Upper lobe of left lung (tissue), 6 donors: ENCODE results near the gene IMMP2L. TPM values are rescaled to one million over a fixed set of nuclear protein-coding genes. Genes with fewer than 3 reads are reported as not detected.

Experiments used
- ATAC-seq, 2 donors: fragments of 200-7000 bp; cut with Tn5 transposase; one replicate each; pipeline ENCODE4 v1.9.1; 2022; ENCODE audit warnings: mild to moderate bottlenecking in 2 of 2, moderate library complexity in 2 of 2; ENCODE audit not compliant: low FRiP score in 2 of 2
- DNase-seq, 2 donors: peaks; one replicate each; pipeline ENCODE4 v3.0.0-alpha.2; 2019 to 2020
- H3K27ac ChIP-seq, 4 donors: fragments of 200-600 bp; sonication (generic); one replicate each; pipeline ENCODE4 v1.5.1; 2016 to 2019
- H3K27me3 ChIP-seq, 4 donors: fragments of 200-600 bp; sonication (generic); one replicate each; pipeline ENCODE4 v1.5.1; 2017 to 2019
- H3K36me3 ChIP-seq, 4 donors: fragments of 200-600 bp; sonication (generic); one replicate each; pipeline ENCODE4 v1.5.1; 2016 to 2019
- H3K4me1 ChIP-seq, 4 donors: fragments of 200-600 bp; sonication (generic); one replicate each; pipeline ENCODE4 v1.5.1; 2018 to 2019
- H3K4me3 ChIP-seq, 4 donors: fragments of 200-600 bp; sonication (generic); one replicate each; pipeline ENCODE4 v1.5.1; 2017 to 2019; ENCODE audit warnings: mild to moderate bottlenecking in 2 of 4, moderate library complexity in 1 of 4
- H3K9me3 ChIP-seq, 4 donors: fragments of 200-600 bp; sonication (generic); one replicate each; pipeline ENCODE4 v1.5.1; 2018 to 2019
- CTCF ChIP-seq, 6 experiments: fragments of 450-650 bp in 4 of 6; fragments of 200-600 bp in 2 of 6; sonication (generic) in 2 of 6; IDR thresholded peaks; one replicate each; pipeline ENCODE4 v1.5.1; 2016 to 2019; ENCODE audit warnings: antibody characterized with exemption in 6 of 6
- EP300 ChIP-seq, 4 donors: sonication (generic); formaldehyde crosslinking; IDR thresholded peaks; one replicate each; pipeline ENCODE4 v1.5.1; 2017; ENCODE audit warnings: antibody characterized with exemption in 4 of 4, control low read depth in 2 of 4
- POLR2A ChIP-seq, 4 donors: fragments of 450-650 bp; IDR thresholded peaks; one replicate each; pipeline ENCODE4 v1.5.1; 2016 to 2017; ENCODE audit warnings: antibody characterized with exemption in 4 of 4, mild to moderate bottlenecking in 2 of 4
- POLR2AphosphoS5 ChIP-seq, 2 donors: sonication (generic); formaldehyde crosslinking; IDR thresholded peaks; one replicate each; pipeline ENCODE4 v1.5.1; 2017; ENCODE audit warnings: antibody characterized with exemption in 2 of 2
- WGBS, 2 donors: methylation state at CpG; one replicate each; pipeline ENCODE4 v1.1.5; 2017 to 2018; 5-methylcytosine and 5-hydroxymethylcytosine counted together
- total RNA-seq, 6 donors: library from RNA; depleted of rRNA in 4 of 6; stranded (reverse); fragments of >200 nt in 4 of 6; gene quantifications; one replicate each; pipeline versions ENCODE4 v1.1.0 to v1.2.1, GENCODE V29; 2016 to 2021
- donor health status: DM: no; HTN: no; CAD: no; lungs with moderate emphysema.
- donor health status: DM: no; HTN: yes; CAD: no; lungs with severe emphysema.

IMMP2L gene
- total RNA-seq, 6 donors from 2014 or later, result 7.1 to 17.5 (median 11.3) TPM

GRCh38 chr7:111010798-111011197, 551.5 kb downstream of the IMMP2L start:
- Histone ChIP-seq H3K27me3 (no peaks in the 10 kb centered on the region), H3K9me3 (no peaks in the 10 kb centered on the region), H3K4me3 (no peak overlapping the region), H3K36me3 (no peaks in the 10 kb centered on the region), H3K4me1 (peaks cover 0 to 18% (median 11%) of the 10 kb centered on the region in 4 donors), H3K27ac (no peak overlapping the region)
- ATAC-seq (no peak), DNase-seq (no peak)
- WGBS, 2 donors, result 87 to 91% methylated on average over 4 of the region's 4 CpGs
- TF ChIP-seq EP300 (IDR thresholded peaks at IDR 0.05) (no peak), POLR2AphosphoS5 (IDR thresholded peaks at IDR 0.05) (no peak), CTCF (IDR thresholded peaks at IDR 0.05) (no peak), POLR2A (IDR thresholded peaks at IDR 0.05) (no peak)

GRCh38 chr7:111009526-111010040, 552.7 kb downstream of the IMMP2L start:
- ATAC-seq, result no peak
- no peak for TF ChIP-seq CTCF (IDR thresholded peaks at IDR 0.05)
- TF ChIP-seq POLR2A (IDR thresholded peaks at IDR 0.05), result no peak
- TF ChIP-seq POLR2AphosphoS5 (IDR thresholded peaks at IDR 0.05), result no peak
- no peak for TF ChIP-seq EP300 (IDR thresholded peaks at IDR 0.05)
- H3K27ac ChIP-seq, result no peak overlapping the region
- H3K4me1 ChIP-seq, result peaks cover 0 to 18% (median 11%) of the 10 kb centered on the region in 4 donors
- no peak overlapping the region for H3K4me3 ChIP-seq
- 36 to 43% methylated on average over 1 of the region's 1 CpG for WGBS, 2 donors
- no peaks in the 10 kb centered on the region for H3K9me3 ChIP-seq
- no peak for DNase-seq
- H3K27me3 ChIP-seq, result no peaks in the 10 kb centered on the region
- no peaks in the 10 kb centered on the region for H3K36me3 ChIP-seq

- WGBS, 2 donors, result 80 to 85% methylated on average over 2 of the region's 2 CpGs
- TF ChIP-seq POLR2AphosphoS5 (IDR thresholded peaks at IDR 0.05), result no peak
- TF ChIP-seq EP300 (IDR thresholded peaks at IDR 0.05), result no peak
- no peak for TF ChIP-seq POLR2A (IDR thresholded peaks at IDR 0.05)
- TF ChIP-seq CTCF (IDR thresholded peaks at IDR 0.05), result no peak
- H3K4me3 ChIP-seq, result no peak overlapping the region
- H3K36me3 ChIP-seq, result no peaks in the 10 kb centered on the region
- no peaks in the 10 kb centered on the region for H3K27me3 ChIP-seq
- H3K9me3 ChIP-seq, result no peaks in the 10 kb centered on the region
- ATAC-seq, result no peak
- DNase-seq, result no peak
- no peak overlapping the region for H3K27ac ChIP-seq
- no peaks in the 10 kb centered on the region for H3K4me1 ChIP-seq
Measured at GRCh38 chr7:111006691-111007090, 555.6 kb downstream of the IMMP2L start.

GRCh38 chr7:111006040-111006439, 556.3 kb downstream of the IMMP2L start:
- 61 to 81% methylated on average over 3 of the region's 3 CpGs for WGBS, 2 donors
- no peaks in the 10 kb centered on the region for H3K9me3 ChIP-seq
- H3K27me3 ChIP-seq, result no peaks in the 10 kb centered on the region
- no peaks in the 10 kb centered on the region for H3K4me1 ChIP-seq
- DNase-seq, result no peak
- no peaks in the 10 kb centered on the region for H3K36me3 ChIP-seq
- H3K4me3 ChIP-seq, result no peak overlapping the region
- no peak overlapping the region for H3K27ac ChIP-seq
- ATAC-seq, result no peak
- TF ChIP-seq POLR2AphosphoS5 (IDR thresholded peaks at IDR 0.05), result no peak
- TF ChIP-seq EP300 (IDR thresholded peaks at IDR 0.05), result no peak
- no peak for TF ChIP-seq CTCF (IDR thresholded peaks at IDR 0.05)
- no peak for TF ChIP-seq POLR2A (IDR thresholded peaks at IDR 0.05)

- DNase-seq (no peak), ATAC-seq (no peak)
- 47 to 54% methylated on average over 1 of the region's 1 CpG for WGBS, 2 donors
- no peaks in the 10 kb centered on the region for H3K36me3 ChIP-seq
- no peaks in the 10 kb centered on the region for H3K27me3 ChIP-seq
- no peaks in the 10 kb centered on the region for H3K4me1 ChIP-seq
- H3K4me3 ChIP-seq, result no peak overlapping the region
- TF ChIP-seq POLR2A (IDR thresholded peaks at IDR 0.05), result no peak
- TF ChIP-seq CTCF (IDR thresholded peaks at IDR 0.05), result no peak
- no peak for TF ChIP-seq POLR2AphosphoS5 (IDR thresholded peaks at IDR 0.05)
- no peak for TF ChIP-seq EP300 (IDR thresholded peaks at IDR 0.05)
- H3K27ac ChIP-seq, result no peak overlapping the region
- H3K9me3 ChIP-seq, result no peaks in the 10 kb centered on the region
Measured at GRCh38 chr7:111005445-111005844, 556.8 kb downstream of the IMMP2L start.
